Epithelial cell of proximal tubule (primary cell): ENCODE results near the gene WFDC5. TPM values are rescaled to one million over a fixed set of nuclear protein-coding genes. Genes with fewer than 3 reads are reported as not detected.

Experiments
- DNase-seq: peaks from one replicate; pipeline ENCODE4 v3.0.0-alpha.2; 2011; ENCODE audit warnings: low read depth
- H3K4me3 ChIP-seq: 2 replicates; pipeline ENCODE4 v1.5.1; 2011; ENCODE audit warnings: low read depth, mild to moderate bottlenecking, low read length
- total RNA-seq: library from RNA; depleted of rRNA; stranded (reverse); fragments of >200 nt; gene quantifications from 2 replicates; pipeline ENCODE4 v1.2.3, GENCODE V29; 2015
- TF ChIP-seq, protein P1 (sequence below): conservative IDR thresholded peaks from 2 replicates; pipeline ENCODE4 v1.5.1; 2012; ENCODE audit warnings: low read depth, mild to moderate bottlenecking, low read length

Gene WFDC5
- total RNA-seq, 1 donor from 2014 or later: not detected

DNA sequence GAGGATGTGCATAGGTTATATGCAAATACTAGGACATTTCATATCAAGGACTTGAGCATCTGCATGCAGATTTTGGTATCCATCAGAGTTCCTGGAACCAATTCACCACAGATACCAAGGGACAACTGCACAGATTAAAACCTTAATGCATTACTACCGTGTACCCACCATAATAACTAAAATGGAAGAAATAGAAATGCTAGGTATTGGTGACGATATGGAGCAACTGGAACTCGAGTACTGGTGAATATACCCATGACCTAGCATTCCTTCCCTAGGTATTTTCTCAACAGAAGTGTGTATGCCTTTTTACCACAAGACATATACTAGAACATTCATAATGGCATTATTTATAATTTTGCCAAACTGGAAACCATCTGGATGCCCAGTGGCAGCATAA is 32.5 kb downstream of the WFDC5 start:
- TF ChIP-seq, protein P1, sequence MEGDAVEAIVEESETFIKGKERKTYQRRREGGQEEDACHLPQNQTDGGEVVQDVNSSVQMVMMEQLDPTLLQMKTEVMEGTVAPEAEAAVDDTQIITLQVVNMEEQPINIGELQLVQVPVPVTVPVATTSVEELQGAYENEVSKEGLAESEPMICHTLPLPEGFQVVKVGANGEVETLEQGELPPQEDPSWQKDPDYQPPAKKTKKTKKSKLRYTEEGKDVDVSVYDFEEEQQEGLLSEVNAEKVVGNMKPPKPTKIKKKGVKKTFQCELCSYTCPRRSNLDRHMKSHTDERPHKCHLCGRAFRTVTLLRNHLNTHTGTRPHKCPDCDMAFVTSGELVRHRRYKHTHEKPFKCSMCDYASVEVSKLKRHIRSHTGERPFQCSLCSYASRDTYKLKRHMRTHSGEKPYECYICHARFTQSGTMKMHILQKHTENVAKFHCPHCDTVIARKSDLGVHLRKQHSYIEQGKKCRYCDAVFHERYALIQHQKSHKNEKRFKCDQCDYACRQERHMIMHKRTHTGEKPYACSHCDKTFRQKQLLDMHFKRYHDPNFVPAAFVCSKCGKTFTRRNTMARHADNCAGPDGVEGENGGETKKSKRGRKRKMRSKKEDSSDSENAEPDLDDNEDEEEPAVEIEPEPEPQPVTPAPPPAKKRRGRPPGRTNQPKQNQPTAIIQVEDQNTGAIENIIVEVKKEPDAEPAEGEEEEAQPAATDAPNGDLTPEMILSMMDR: no peak
- DNase-seq: no peak
- H3K4me3 ChIP-seq: no peak overlapping the region

DNA sequence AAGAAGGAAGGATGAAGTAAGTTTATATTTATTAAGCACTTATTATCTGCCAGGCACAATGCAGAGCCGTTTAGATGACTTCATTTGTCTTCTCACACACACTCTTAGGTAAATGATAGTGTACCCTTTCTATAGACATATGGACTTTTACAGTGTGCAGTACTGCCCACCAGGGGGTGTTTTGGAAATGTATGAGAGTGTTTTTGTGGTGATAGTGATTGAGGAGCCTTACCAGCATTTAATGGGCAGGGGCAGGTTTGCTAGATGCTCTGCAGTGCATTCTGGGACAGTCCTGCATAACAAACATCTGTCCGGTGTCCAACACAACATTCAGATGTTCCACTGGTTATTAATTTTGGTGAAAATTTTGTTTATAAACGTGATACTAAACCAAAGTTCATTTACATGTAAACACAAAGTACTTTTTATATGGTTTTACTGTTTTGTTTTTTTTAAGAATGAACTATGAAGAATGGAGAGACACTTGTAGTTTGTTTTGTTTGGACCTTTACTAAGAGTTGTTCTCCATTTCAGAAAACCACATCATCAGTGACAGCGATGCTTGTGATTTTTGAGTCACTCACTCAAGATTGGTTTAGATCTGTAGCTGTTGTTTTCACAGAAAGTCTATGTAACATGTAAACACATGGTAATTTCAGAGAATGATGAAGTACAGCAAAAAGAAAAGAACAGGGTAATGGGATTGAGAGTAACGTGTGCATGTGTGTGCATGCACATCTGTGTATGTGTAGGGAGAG is 33.9 kb downstream of the WFDC5 start:
- no peak for DNase-seq
- TF ChIP-seq, protein P1: peak; percentile 55
- no peak overlapping the region for H3K4me3 ChIP-seq

DNA sequence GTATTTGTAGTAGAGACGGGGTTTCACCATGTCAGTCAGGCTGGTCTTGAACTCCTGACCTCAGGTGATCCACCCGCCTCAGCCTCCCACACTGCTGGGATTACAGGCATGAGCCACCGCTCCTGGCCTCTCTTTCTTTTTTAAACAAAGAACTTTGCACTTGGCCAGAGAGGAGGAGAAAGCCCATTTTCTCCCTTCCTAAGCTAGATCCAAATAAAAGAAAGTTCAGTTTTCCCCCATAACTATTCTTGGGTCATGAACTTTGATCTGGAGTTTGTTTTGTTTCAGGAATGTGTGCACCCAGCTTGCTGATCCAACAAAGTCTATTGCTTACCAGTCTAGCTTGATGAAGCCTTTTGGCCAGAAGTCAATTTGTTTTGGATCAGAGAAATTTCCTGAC is 37.4 kb downstream of the WFDC5 start:
- no peak for DNase-seq
- H3K4me3 ChIP-seq: no peak overlapping the region
- TF ChIP-seq, protein P1: no peak

GRCh38 chr20:45073221-45073620 is 41.8 kb downstream of the WFDC5 start:
- H3K4me3 ChIP-seq: no peak overlapping the region
- no peak for DNase-seq
- TF ChIP-seq, protein P1: no peak

DNA sequence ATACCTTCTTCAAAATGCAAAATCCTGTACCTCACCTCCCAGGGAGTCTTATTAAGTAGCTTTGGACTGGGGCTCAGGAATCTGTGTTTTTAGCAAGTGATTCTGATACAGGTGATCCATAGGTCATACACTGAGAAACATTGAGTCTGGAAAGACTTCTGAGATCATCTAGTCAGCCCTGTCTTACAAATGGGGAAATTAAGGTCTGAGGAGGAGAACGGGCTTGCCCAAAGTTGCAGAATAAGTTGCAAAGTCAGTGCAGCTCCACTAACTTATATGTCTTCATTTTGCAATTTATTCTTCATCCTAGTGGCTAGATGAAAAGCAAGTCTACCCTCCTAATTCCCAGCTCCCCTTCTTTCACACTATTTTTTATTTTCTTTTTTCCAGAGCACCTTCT is 42.9 kb downstream of the WFDC5 start:
- TF ChIP-seq, protein P1: no peak
- no peak overlapping the region for H3K4me3 ChIP-seq
- no peak for DNase-seq

DNA sequence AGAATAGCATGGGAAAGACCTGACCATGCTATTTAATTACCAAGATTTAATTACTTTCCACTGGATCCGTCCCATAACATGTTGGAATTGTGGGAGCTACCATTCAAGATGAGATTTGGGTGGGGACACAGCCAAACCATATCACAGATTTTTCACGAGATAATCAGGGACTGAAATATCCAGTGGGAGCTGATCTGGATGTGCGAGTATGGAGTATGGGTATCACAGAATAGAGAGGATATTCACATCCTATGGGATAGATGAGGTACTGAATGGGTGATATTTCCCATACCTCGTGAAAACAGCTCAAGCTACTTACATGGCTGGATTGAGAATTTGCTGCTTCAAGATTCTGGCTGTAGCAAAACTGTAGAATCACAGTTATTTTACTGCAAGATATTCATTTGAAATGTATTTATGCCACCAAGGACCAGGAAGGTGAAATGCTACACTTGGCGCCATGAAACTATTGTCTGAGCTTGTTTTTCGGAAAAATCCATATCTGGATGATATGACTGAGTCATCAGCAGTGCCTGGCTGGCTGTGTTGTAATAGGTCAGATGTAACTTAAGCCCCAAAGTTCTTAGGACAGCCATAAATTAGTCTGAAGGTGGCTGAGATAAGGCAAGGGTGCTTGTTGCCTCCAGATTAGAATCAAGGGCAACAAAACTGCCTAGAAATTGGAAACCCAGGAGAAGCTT is 43.9 kb downstream of the WFDC5 start:
- DNase-seq: no peak
- TF ChIP-seq, protein P1: no peak
- H3K4me3 ChIP-seq: no peak overlapping the region
